ENCODE results near the gene NEURL1B.
A peak's percentile ranks its signal among the peaks of the same experiment; 100 is the strongest.

The NEURL1B gene

DNA sequence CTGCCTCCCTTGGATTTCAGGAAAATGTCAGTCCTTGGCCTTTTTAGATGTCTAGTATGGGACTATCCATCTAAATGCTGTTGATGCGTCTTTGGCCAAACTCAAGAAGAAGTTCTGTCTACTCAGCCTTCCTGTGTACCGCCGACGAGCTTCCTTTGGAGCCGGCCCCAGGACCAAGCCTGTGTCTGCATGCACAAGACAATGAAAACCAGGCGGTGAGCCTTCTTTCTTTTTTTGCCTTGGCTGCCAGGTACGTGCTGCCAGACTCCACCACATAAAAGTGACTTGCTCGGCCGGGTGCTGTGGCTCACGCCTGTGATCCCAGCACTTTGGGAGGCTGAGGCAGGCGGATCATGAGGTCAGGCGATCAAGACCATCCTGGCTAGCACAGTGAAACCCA lies 6.0 kb upstream of the NEURL1B start:
- Histone ChIP-seq H3K9me3 (ENCODE audit: control insufficient read depth, insufficient read depth, low read depth, low read length) (no peaks in the 10 kb centered on the region), H3K4me3 (ENCODE audit: low read depth, low read length) (no peak overlapping the region), H3K9ac (ENCODE audit: low read length) (no peak overlapping the region), H3K4me1 (ENCODE audit: control insufficient read depth, insufficient read depth, low read length) (peaks cover 14% of the 10 kb centered on the region), H3K27me3 (ENCODE audit: control insufficient read depth, insufficient read depth, low read length) (peaks cover 18% of the 10 kb centered on the region), H3K27ac (ENCODE audit: low read depth, low read length) (no peak overlapping the region), H3K36me3 (ENCODE audit: control insufficient read depth, insufficient read depth, low read length) (no peaks in the 10 kb centered on the region)

DNA sequence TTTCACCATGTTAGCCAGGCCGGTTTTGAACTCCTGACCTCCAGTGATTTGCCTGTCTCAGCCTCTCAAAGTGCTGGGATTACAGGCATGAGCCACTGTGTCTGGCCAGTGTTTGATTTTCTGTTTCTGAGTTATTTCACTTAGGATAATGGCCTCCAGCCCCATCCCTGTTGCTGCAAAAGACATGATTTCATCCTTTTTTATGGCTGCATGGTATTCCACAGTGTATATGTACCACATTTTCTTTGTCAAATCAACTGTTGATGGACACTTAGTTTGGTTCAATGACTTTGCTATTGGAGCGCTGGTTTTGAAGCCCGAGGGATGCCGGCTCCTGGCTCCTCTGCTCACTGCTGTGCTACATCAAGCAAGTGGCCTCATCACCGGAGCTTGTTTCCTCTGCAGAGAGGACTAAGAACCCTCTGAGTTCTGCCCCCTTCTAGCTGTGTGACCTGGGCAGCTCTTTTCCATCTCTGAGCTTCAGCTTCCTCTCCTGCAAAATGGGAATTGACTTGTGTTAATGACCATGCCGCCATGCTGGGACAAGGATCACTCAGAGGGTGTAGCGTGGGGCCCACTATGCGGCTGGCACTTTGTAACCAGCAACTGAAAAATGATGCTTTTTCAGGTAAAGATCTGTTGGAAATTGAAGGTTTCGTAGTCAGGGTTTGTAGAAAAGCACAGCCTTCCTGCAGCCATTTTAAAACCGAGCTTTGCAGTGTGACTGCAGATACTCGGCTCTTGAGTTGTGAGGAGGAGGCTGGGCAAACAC lies 4.6 kb upstream of the NEURL1B start:
- H3K27ac ChIP-seq (ENCODE audit: low read depth, low read length) = no peak overlapping the region
- H3K27me3 ChIP-seq (ENCODE audit: control insufficient read depth, insufficient read depth, low read length) = peaks cover 24% of the 10 kb centered on the region
- peaks cover 11% of the 10 kb centered on the region for H3K4me1 ChIP-seq (ENCODE audit: control insufficient read depth, insufficient read depth, low read length)
- no peaks in the 10 kb centered on the region for H3K36me3 ChIP-seq (ENCODE audit: control insufficient read depth, insufficient read depth, low read length)
- H3K4me3 ChIP-seq (ENCODE audit: low read depth, low read length) = no peak overlapping the region
- no peaks in the 10 kb centered on the region for H3K9me3 ChIP-seq (ENCODE audit: control insufficient read depth, insufficient read depth, low read depth, low read length)
- H3K9ac ChIP-seq (ENCODE audit: low read length) = no peak overlapping the region

DNA sequence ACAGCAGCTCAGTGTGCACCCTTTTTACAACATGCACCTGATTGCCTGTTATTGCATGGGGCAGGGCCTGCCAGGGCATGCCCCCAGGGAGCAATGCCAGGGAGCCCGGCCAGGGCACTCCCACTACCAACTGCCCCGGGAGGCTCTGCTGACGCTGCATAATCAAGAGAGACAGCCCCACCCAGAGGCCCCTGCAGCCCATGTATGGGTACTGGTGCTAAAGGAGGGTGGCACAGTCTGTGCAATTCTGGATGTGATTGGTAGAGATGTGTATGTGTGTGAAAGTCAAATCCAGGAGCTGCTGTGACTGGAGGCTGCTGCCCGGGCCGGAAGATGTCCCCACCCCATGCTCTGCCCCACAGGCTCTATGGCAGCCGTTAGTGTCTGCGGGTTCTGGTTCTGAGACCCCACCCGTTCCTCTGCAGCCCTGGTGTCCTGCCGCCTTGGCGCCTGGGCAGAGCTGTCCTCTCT lies 3.9 kb upstream of the NEURL1B start:
- no peak overlapping the region for H3K4me3 ChIP-seq (ENCODE audit: low read depth, low read length)
- H3K4me1 ChIP-seq (ENCODE audit: control insufficient read depth, insufficient read depth, low read length) = peaks cover 11% of the 10 kb centered on the region
- no peak overlapping the region for H3K9ac ChIP-seq (ENCODE audit: low read length)
- no peaks in the 10 kb centered on the region for H3K9me3 ChIP-seq (ENCODE audit: control insufficient read depth, insufficient read depth, low read depth, low read length)
- peaks cover 31% of the 10 kb centered on the region for H3K27me3 ChIP-seq (ENCODE audit: control insufficient read depth, insufficient read depth, low read length)
- no peaks in the 10 kb centered on the region for H3K36me3 ChIP-seq (ENCODE audit: control insufficient read depth, insufficient read depth, low read length)
- H3K27ac ChIP-seq (ENCODE audit: low read depth, low read length) = no peak overlapping the region

DNA sequence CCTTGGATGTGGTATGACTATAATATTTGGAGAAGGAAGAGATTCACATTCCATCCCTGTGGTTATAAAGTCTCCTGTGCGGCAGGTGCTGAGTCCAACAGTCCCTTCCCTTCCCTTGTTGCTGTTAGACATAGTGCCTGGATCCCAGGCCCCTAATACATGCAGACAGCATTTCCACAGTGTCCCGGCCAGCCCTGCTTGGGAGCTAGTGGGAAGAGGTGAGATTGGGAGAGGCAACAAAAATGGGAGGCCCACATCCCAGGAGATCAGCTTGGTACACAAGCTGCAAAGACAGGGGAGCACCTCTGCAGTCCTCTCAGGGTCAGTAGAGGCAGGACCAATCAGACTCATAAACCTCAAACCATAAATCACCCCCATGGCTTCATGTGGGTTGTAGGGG lies 3.3 kb upstream of the NEURL1B start:
- H3K27ac ChIP-seq (ENCODE audit: low read depth, low read length) = no peak overlapping the region
- H3K27me3 ChIP-seq (ENCODE audit: control insufficient read depth, insufficient read depth, low read length) = peaks cover 37% of the 10 kb centered on the region
- H3K4me1 ChIP-seq (ENCODE audit: control insufficient read depth, insufficient read depth, low read length) = peaks cover 11% of the 10 kb centered on the region
- no peaks in the 10 kb centered on the region for H3K9me3 ChIP-seq (ENCODE audit: control insufficient read depth, insufficient read depth, low read depth, low read length)
- no peak overlapping the region for H3K9ac ChIP-seq (ENCODE audit: low read length)
- H3K4me3 ChIP-seq (ENCODE audit: low read depth, low read length) = no peak overlapping the region
- no peaks in the 10 kb centered on the region for H3K36me3 ChIP-seq (ENCODE audit: control insufficient read depth, insufficient read depth, low read length)

DNA sequence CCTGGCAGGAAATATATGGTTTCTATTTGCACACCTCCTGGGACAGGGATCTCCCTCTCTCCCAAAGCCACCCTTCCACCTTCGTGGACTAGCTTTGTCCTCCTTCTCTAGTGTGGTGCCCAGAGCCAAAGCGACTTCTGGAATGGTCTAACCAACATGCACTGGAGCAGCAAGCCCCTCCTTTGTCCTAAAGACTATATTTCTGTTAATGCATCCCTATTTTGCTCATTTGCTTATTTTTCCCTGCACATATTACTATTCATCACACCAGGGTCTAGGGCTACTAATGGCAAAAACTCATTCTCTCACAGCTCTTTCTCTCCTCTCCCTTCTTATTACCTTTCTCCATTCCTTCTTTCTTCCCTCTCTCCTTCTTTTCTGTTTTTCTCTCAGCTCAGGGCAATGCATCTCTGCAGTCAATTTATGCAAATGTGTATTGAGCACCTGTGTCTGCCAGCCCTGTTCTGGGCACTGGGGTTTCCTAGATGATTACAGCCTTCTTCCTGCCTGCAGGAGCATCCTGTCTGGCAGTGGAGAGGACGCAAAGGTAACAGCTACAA lies 2.8 kb upstream of the NEURL1B start:
- H3K4me3 ChIP-seq (ENCODE audit: low read depth, low read length) = no peak overlapping the region
- peaks cover 42% of the 10 kb centered on the region for H3K27me3 ChIP-seq (ENCODE audit: control insufficient read depth, insufficient read depth, low read length)
- no peak overlapping the region for H3K9ac ChIP-seq (ENCODE audit: low read length)
- no peak overlapping the region for H3K27ac ChIP-seq (ENCODE audit: low read depth, low read length)
- H3K36me3 ChIP-seq (ENCODE audit: control insufficient read depth, insufficient read depth, low read length) = no peaks in the 10 kb centered on the region
- peaks cover 12% of the 10 kb centered on the region for H3K4me1 ChIP-seq (ENCODE audit: control insufficient read depth, insufficient read depth, low read length)
- H3K9me3 ChIP-seq (ENCODE audit: control insufficient read depth, insufficient read depth, low read depth, low read length) = no peaks in the 10 kb centered on the region

DNA sequence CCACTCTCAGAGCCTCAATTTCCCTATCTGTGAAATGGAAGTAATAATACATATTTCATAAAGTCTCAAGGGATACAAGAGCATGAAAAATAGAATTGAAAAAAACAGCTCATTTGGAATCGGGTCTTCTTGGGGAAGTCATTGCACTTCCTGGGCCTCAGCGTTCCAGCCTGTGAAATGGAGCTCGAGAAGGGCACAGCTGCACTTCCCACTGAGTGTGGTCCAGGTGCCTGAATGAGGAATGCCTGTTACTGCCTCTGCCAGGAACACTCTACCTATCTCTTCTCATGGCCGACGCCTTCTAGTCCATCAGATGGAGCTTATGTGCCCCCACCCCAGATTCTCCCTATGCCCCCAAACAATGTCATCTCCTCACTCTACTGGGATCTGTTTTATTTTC lies 924 bp upstream of the NEURL1B start:
- peaks cover 56% of the 10 kb centered on the region for H3K27me3 ChIP-seq (ENCODE audit: control insufficient read depth, insufficient read depth, low read length)
- H3K9me3 ChIP-seq (ENCODE audit: control insufficient read depth, insufficient read depth, low read depth, low read length) = no peaks in the 10 kb centered on the region
- H3K9ac ChIP-seq (ENCODE audit: low read length) = no peak overlapping the region
- no peak overlapping the region for H3K27ac ChIP-seq (ENCODE audit: low read depth, low read length)
- H3K4me3 ChIP-seq (ENCODE audit: low read depth, low read length) = peak overlapping the region; percentile 79
- H3K4me1 ChIP-seq (ENCODE audit: control insufficient read depth, insufficient read depth, low read length) = peaks cover 23% of the 10 kb centered on the region
- no peaks in the 10 kb centered on the region for H3K36me3 ChIP-seq (ENCODE audit: control insufficient read depth, insufficient read depth, low read length)

DNA sequence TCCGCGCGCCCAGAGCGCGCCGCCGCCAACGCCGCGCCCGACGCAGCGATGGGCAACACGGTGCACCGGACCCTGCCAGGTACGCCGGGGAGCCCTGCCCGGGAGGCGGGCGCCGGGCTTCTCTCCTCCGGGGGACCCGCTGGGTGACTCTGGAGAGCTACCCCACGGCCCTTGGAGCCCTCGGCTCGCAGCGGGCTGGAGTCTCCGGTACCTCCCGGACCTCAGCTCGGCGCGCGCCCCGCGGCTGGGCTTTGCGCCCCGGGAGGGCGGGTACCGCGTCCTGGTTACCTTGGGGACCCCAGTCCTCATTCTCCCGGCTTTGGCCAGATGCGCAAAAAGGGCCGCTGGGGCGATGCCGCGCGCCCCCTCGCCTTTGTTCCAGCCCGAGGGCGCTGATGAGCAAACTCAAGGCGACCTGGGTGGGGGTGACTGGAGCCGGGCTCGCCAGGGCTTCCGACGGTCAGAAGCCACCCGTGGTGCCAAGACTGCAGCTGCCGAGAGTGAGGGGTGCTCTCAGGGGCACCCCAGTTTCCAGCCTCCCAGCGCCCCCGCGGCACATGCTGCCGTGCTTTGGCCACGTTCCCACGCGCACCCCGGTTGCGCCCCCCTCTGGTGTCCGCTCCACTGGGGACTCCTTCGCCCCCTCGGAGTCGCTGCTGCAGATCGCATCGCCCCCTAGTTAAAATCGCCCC lies 442 bp downstream of the NEURL1B start:
- H3K27ac ChIP-seq (ENCODE audit: low read depth, low read length) = no peak overlapping the region
- no peaks in the 10 kb centered on the region for H3K9me3 ChIP-seq (ENCODE audit: control insufficient read depth, insufficient read depth, low read depth, low read length)
- peaks cover 26% of the 10 kb centered on the region for H3K4me1 ChIP-seq (ENCODE audit: control insufficient read depth, insufficient read depth, low read length)
- peak overlapping the region; percentile 55 for H3K9ac ChIP-seq (ENCODE audit: low read length)
- no peaks in the 10 kb centered on the region for H3K36me3 ChIP-seq (ENCODE audit: control insufficient read depth, insufficient read depth, low read length)
- peaks cover 59% of the 10 kb centered on the region for H3K27me3 ChIP-seq (ENCODE audit: control insufficient read depth, insufficient read depth, low read length)
- H3K4me3 ChIP-seq (ENCODE audit: low read depth, low read length) = peak overlapping the region; percentile 79

DNA sequence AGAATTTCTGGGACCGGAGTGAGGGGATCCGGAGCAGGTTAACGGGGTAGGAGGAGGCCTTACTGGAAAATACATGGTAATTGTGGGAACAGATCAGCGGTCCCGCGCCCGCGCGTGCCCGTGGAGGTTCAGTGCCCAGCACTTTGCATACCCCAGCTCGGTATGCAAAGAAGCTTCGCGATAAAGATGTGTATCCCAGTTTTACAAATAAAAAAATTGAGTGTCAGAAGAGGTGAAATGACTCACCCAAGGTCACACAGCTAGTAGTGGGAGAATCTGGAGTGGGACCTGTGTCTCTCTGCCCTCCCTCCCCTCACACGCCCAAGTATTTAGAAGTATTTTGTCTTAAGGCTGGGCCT lies 967 bp downstream of the NEURL1B start:
- Histone ChIP-seq H3K36me3 (ENCODE audit: control insufficient read depth, insufficient read depth, low read length) (no peaks in the 10 kb centered on the region), H3K9ac (ENCODE audit: low read length) (peak overlapping the region; percentile 55), H3K27ac (ENCODE audit: low read depth, low read length) (no peak overlapping the region), H3K27me3 (ENCODE audit: control insufficient read depth, insufficient read depth, low read length) (peaks cover 59% of the 10 kb centered on the region), H3K4me3 (ENCODE audit: low read depth, low read length) (peak overlapping the region; percentile 79), H3K9me3 (ENCODE audit: control insufficient read depth, insufficient read depth, low read depth, low read length) (no peaks in the 10 kb centered on the region), H3K4me1 (ENCODE audit: control insufficient read depth, insufficient read depth, low read length) (peaks cover 29% of the 10 kb centered on the region)

DNA sequence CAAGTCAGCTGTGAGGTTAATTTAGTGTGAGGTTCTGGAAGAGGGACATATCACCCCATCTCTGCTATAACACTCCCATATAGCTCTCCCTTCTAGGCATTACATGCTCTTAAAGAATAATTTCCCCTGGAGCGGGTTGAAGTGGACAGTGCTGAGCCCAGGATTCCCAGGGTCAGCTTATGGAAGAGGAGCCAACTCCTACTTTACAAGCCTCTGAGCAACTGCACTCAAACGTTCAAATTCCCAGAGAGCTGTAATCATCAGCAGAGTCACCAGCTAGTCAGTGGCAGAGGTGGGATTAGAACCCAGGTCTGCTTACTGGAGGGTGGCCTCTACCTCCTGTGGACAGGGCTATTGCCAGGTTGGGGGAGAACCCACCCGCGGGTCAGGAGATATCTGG lies 1.4 kb downstream of the NEURL1B start:
- Histone ChIP-seq H3K36me3 (ENCODE audit: control insufficient read depth, insufficient read depth, low read length) (no peaks in the 10 kb centered on the region), H3K27me3 (ENCODE audit: control insufficient read depth, insufficient read depth, low read length) (peaks cover 57% of the 10 kb centered on the region)

DNA sequence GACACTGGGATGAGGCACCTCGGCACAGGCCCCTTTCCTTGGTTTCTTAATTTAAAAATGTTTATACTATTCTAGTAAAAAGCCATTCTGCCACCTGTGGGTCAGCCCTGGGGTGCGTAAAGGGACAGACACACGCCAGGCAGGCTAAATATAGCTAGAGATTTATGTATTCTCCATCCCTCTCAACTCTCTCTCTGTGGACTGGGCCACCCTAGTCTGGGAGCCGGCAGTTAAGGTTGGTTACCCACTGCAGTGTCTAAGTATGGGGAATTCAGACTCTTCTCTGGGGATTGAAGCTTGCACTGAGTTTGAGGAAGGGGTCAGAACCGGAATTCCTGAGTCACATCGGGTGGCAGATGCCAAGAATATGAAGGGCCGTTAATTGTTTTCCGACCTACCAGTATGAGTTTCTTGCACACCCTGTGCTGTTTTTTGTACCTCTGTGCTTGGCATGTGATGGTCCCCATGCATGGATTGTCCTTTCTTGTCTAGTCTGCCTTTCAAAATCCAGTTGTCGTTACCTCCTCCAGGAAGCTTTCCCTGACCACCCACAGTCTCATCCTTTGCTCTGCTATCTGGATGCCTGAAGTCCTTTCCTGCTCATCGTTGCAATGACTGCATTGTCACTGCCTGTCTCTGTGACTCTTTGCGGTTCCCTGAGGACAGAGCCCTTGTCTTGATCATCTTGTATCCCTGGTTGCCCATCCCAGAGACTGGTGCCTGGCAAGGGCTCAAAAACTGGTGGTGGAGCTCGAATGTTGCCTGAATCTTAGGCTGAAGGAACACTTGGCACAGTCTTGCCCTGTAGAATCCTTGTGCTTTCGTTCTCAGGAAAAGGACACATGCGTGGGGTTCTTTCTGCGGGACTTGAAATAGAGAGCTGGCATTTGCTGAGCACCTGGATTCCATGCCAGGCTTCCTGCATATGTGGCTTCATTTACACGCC lies 2.1 kb downstream of the NEURL1B start:
- Histone ChIP-seq H3K9ac (ENCODE audit: low read length) (no peak overlapping the region), H3K9me3 (ENCODE audit: control insufficient read depth, insufficient read depth, low read depth, low read length) (no peaks in the 10 kb centered on the region), H3K27ac (ENCODE audit: low read depth, low read length) (no peak overlapping the region), H3K4me1 (ENCODE audit: control insufficient read depth, insufficient read depth, low read length) (peaks cover 37% of the 10 kb centered on the region), H3K4me3 (ENCODE audit: low read depth, low read length) (no peak overlapping the region), H3K36me3 (ENCODE audit: control insufficient read depth, insufficient read depth, low read length) (no peaks in the 10 kb centered on the region), H3K27me3 (ENCODE audit: control insufficient read depth, insufficient read depth, low read length) (peaks cover 50% of the 10 kb centered on the region)

More for the DNA sequence above, 1.4 kb downstream of the NEURL1B start:
- Histone ChIP-seq H3K9ac (ENCODE audit: low read length) (no peak overlapping the region), H3K9me3 (ENCODE audit: control insufficient read depth, insufficient read depth, low read depth, low read length) (no peaks in the 10 kb centered on the region), H3K27ac (ENCODE audit: low read depth, low read length) (no peak overlapping the region), H3K4me1 (ENCODE audit: control insufficient read depth, insufficient read depth, low read length) (peaks cover 33% of the 10 kb centered on the region), H3K4me3 (ENCODE audit: low read depth, low read length) (no peak overlapping the region; the same call in 1 of the 2 replicates)
